ENCODE results near the gene OLFML2A. TPM values are rescaled to one million over a fixed set of nuclear protein-coding genes. Genes with fewer than 3 reads are reported as not detected.

Gene OLFML2A
- total RNA-seq, 1 experiment from 2014 or later: 5.8 TPM

DNA sequence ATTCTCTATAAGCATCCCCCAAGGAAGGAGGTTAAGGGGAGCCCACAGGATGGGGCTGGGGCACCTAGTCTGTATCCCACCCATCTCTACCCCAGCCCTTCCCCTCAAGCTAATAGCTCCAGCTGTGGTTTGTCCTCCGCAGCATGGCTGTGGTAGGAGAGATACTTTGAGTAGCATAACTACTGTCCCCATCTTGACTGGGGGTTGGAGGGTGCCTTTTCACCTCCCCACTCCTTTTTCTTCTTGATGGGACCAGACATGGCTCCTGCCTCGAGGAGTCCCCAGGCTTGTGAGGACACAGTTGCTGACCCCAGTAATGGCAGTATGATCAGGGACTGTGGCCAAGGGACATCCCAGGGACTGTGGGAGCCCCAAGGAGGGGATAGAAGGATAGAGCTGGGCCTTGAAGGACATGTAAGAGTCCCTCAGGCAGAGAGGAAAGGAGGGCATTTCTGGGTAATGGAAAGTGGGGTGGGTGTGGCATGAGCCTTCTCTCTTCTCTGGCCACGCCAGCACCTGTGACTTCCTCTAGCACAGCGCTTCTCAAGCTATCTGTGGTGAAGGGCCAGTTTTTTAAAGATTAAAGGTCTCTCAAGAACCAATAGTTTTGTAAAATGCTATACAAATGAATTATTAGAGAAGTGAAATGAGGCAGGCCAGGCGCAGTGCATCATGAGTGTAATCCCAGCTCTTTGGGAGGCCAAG is 14.0 kb downstream of the OLFML2A start:
- no peaks in the 10 kb centered on the region for H3K79me1 ChIP-seq (ENCODE audit: insufficient read depth, low read depth, low read length, poor library complexity, severe bottlenecking)
- DNase-seq: no peak
- H3K4me3 Mint-ChIP-seq: no peak overlapping the region
- H3K9me3 ChIP-seq (ENCODE audit: control insufficient read depth, low read depth, low read length): no peaks in the 10 kb centered on the region
- no peaks in the 10 kb centered on the region for H3K9me3 Mint-ChIP-seq
- H3K56ac ChIP-seq (ENCODE audit: insufficient read length, low read depth, low read length): no peak overlapping the region
- no CpG with 5 or more reads among the region's 5 CpGs for WGBS (ENCODE audit: extremely low coverage, insufficient read length, low lambda C conversion rate)
- no peaks in the 10 kb centered on the region for H3K27me3 Mint-ChIP-seq (ENCODE audit: low read depth)
- H3K27ac ChIP-seq (ENCODE audit: insufficient read length, low read depth, low read length): no peak overlapping the region
- peaks cover 2 to 11% of the 10 kb centered on the region in 2 experiments for H3K4me1 Mint-ChIP-seq
- no peak overlapping the region for H2BK20ac ChIP-seq (ENCODE audit: low read depth, low read length, poor library complexity, severe bottlenecking)
- no peaks in the 10 kb centered on the region for H3K4me1 ChIP-seq (ENCODE audit: insufficient read depth, low read length)
- TF ChIP-seq CTCF (conservative IDR thresholded peaks at IDR 0.05): no peak
- H3K36me3 Mint-ChIP-seq (ENCODE audit: insufficient read depth in 1 of 3, low read depth in 3 of 3): no peaks in the 10 kb centered on the region; a peak in 1 of 7 replicates
- H3K23me2 ChIP-seq (ENCODE audit: insufficient read length, low read depth, low read length, poor library complexity, severe bottlenecking): no peaks in the 10 kb centered on the region
- no peak overlapping the region for H3K9ac ChIP-seq (ENCODE audit: extremely low read depth, insufficient read length, low read length)
- no peak overlapping the region for H4K5ac ChIP-seq (ENCODE audit: insufficient read length, low read depth, low read length)
- no peak overlapping the region for H3K23ac ChIP-seq (ENCODE audit: insufficient read length, low read depth, low read length)
- H2BK12ac ChIP-seq (ENCODE audit: insufficient read length, low read depth, low read length): no peak overlapping the region
- H2BK15ac ChIP-seq (ENCODE audit: low read depth, low read length): no peak overlapping the region
- no peak overlapping the region for H3K27ac Mint-ChIP-seq
- H3K14ac ChIP-seq (ENCODE audit: insufficient read depth, low read length): no peak overlapping the region
- no peak overlapping the region for H4K8ac ChIP-seq (replicated peaks; ENCODE audit: insufficient read length, low read depth, low read length)
- H2BK120ac ChIP-seq (ENCODE audit: low read depth, low read length, poor library complexity, severe bottlenecking): no peak overlapping the region
- H3K4me2 ChIP-seq (ENCODE audit: insufficient read depth, insufficient read length, low read length): no peak overlapping the region
- no peak overlapping the region for H2AK5ac ChIP-seq (ENCODE audit: insufficient read length, low read length)
- no peak overlapping the region for H3K4ac ChIP-seq (ENCODE audit: low read depth, low read length)
- no peak overlapping the region for H3K18ac ChIP-seq (ENCODE audit: insufficient read length, low read depth, low read length)
- H3T11ph ChIP-seq (ENCODE audit: low read length): no peak overlapping the region
- no peaks in the 10 kb centered on the region for H4K20me1 ChIP-seq (ENCODE audit: control insufficient read depth, insufficient read depth, insufficient read length)
- H2BK5ac ChIP-seq (ENCODE audit: insufficient read length, low read length): no peak overlapping the region
- H4K91ac ChIP-seq (ENCODE audit: insufficient read length, low read depth, low read length): no peak overlapping the region
- H2AFZ ChIP-seq (ENCODE audit: low read length): no peak overlapping the region
- no peaks in the 10 kb centered on the region for H3K79me2 ChIP-seq (ENCODE audit: insufficient read depth, low read length)
- no peaks in the 10 kb centered on the region for H3K27me3 ChIP-seq (ENCODE audit: insufficient read depth, low read length)
